ENCODE measurements around the gene CD14.

DNA sequence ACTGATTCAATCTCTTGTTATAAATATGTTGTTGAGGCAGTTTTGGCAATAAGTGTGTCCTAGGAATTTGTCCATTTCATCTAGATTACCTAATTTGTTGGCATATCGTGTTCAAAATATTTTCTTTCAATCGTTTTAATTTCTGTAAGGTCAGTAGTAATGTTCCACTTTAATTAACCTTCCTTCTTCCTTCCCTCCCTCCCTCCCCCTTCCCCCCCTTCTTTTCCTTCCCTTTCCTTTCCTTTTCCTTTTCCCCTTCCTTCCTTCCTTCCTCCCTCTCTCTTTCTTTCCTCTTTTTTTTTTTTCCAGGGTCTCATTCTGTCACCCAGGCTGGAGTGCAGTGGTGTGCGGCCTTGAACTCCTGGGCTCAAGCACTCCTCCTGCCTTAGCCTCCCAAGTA lies 27.1 kb downstream of the CD14 start:
- TF ChIP-seq TAF1 (IDR thresholded peaks at IDR 0.05; ENCODE audit: low read depth, low read length) (no peak), POLR2AphosphoS5 (IDR thresholded peaks at IDR 0.05; ENCODE audit: low read depth, low read length) (no peak), SPI1 (IDR thresholded peaks at IDR 0.05; ENCODE audit: low read depth, low read length) (no peak), POLR2A (IDR thresholded peaks at IDR 0.05; ENCODE audit: low read depth, low read length) (no peak), POU2F2 (IDR thresholded peaks at IDR 0.05; ENCODE audit: low read depth, low read length) (no peak), PAX5 (IDR thresholded peaks at IDR 0.05; ENCODE audit: insufficient read depth, low read length, severe bottlenecking) (no peak)

Data from GM12891 (cell line).